ENCODE data around the gene MYOM1.

DNA sequence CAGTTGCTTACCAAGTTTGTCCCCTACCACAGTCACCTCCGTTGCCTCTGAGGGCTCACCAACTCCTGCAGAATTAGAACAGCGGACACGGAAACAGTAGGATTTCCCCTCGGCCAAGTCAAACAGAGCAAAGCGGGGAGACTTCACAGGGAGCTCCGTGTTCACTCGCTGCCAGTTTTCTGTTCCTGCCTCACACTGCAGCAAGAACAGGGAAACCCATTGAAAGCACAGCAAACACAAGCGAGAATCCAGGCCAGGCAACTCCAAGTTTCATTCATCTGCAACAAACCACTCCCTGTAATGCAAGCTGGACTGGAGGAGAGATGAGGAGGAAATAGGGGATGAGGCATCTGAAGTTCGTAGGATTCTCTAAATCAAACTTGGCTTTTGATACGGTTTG is 84.2 kb downstream of the MYOM1 start:
- TF ChIP-seq, protein P1, sequence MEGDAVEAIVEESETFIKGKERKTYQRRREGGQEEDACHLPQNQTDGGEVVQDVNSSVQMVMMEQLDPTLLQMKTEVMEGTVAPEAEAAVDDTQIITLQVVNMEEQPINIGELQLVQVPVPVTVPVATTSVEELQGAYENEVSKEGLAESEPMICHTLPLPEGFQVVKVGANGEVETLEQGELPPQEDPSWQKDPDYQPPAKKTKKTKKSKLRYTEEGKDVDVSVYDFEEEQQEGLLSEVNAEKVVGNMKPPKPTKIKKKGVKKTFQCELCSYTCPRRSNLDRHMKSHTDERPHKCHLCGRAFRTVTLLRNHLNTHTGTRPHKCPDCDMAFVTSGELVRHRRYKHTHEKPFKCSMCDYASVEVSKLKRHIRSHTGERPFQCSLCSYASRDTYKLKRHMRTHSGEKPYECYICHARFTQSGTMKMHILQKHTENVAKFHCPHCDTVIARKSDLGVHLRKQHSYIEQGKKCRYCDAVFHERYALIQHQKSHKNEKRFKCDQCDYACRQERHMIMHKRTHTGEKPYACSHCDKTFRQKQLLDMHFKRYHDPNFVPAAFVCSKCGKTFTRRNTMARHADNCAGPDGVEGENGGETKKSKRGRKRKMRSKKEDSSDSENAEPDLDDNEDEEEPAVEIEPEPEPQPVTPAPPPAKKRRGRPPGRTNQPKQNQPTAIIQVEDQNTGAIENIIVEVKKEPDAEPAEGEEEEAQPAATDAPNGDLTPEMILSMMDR (conservative IDR thresholded peaks at IDR 0.05) = no peak
- TF ChIP-seq ZFX (IDR thresholded peaks at IDR 0.05) = no peak
